Peyer's patch (tissue), 4 donors: ENCODE data around the gene HTRA1.

Experiments
- CTCF ChIP-seq, 6 experiments: fragments of 450-650 bp in 4 of 6; fragments of 200-600 bp in 2 of 6; sonication (generic) in 1 of 6; IDR thresholded peaks; one replicate each; pipeline ENCODE4 v1.5.1; 2017 to 2019; ENCODE audit warnings: antibody characterized with exemption in 6 of 6, mild to moderate bottlenecking in 3 of 6, moderate library complexity in 1 of 6
- POLR2A ChIP-seq, 2 donors: fragments of 450-650 bp; IDR thresholded peaks; one replicate each; pipeline ENCODE4 v1.5.1; 2017; ENCODE audit warnings: antibody characterized with exemption in 2 of 2, mild to moderate bottlenecking in 2 of 2, moderate library complexity in 2 of 2

DNA sequence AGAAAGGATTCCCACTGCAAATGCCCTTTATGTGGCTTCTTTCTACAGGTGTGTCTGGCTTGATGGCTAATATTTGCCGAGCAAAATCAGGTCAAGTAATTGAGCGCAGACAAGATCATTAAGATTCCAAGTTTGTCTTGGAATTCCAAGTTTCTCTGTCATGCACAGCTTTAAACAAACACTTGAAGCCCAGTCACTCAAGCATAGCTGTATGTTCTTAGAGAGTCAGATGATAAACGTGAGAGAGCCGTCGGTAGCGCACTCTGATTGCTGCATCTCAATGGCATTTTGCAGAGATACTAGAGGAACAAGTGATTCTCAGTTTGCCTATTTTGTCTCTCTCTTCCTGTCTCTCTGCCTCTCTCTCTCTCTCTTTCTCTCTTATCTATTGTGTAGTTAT is 99.9 kb downstream of the HTRA1 start:
- no peak for TF ChIP-seq CTCF (IDR thresholded peaks at IDR 0.05)
- no peak for TF ChIP-seq POLR2A (IDR thresholded peaks at IDR 0.05)
